ENCODE data around the gene SLC29A4.
A peak's percentile ranks its signal among the peaks of the same experiment; 100 is the strongest.
"Not testable (repeated sequence)": the region's sequence is repeated elsewhere in the genome, so short reads cannot be mapped to it uniquely, and the experiment has no call there.

The SLC29A4 gene

GRCh38 chr7:5282543-5283316 is at the start of gene SLC29A4:
Gene SLC29A4, plus strand, starts transcription at chr7:5282943. Its CDS starts 4,874 bp downstream, at chr7:5287817.
- H3K9me3 Mint-ChIP-seq, result no peaks in the 10 kb centered on the region
- peak; percentile 30 for DNase-seq
- peaks cover 20% of the 10 kb centered on the region for H3K27me3 Mint-ChIP-seq
- H3K36me3 Mint-ChIP-seq (ENCODE audit: low read depth), result no peaks in the 10 kb centered on the region
- peak; percentile 55 for ATAC-seq
- no peaks in the 10 kb centered on the region for H3K4me1 Mint-ChIP-seq
- no peak within 1 kb of the TSS for H3K4me3 Mint-ChIP-seq
- H3K27ac Mint-ChIP-seq, result no peak within 1 kb of the TSS

- H3K4me1 Mint-ChIP-seq, result peaks cover 31% of the 10 kb centered on the region
- no peak overlapping the region for H3K4me3 Mint-ChIP-seq
- DNase-seq (no peak), ATAC-seq (no peak)
- H3K9me3 Mint-ChIP-seq, result no peaks in the 10 kb centered on the region
- peaks cover 15% of the 10 kb centered on the region for H3K36me3 Mint-ChIP-seq (ENCODE audit: low read depth)
- peaks cover 15% of the 10 kb centered on the region for H3K27me3 Mint-ChIP-seq
- H3K27ac Mint-ChIP-seq, result no peak overlapping the region
Observed at GRCh38 chr7:5234852-5235831, 47.6 kb upstream of the SLC29A4 start.

GRCh38 chr7:5237286-5237685 is 45.5 kb upstream of the SLC29A4 start:
- Mint-ChIP-seq H3K4me3 (no peak overlapping the region), H3K9me3 (no peaks in the 10 kb centered on the region), H3K27ac (no peak overlapping the region), H3K4me1 (peaks cover 25% of the 10 kb centered on the region), H3K27me3 (peaks cover 32% of the 10 kb centered on the region), H3K36me3 (ENCODE audit: low read depth) (no peaks in the 10 kb centered on the region)
- DNase-seq, result no peak
- no peak for ATAC-seq

- no peak for DNase-seq
- Mint-ChIP-seq H3K27ac (no peak overlapping the region), H3K27me3 (peaks cover 32% of the 10 kb centered on the region), H3K4me1 (peaks cover 19% of the 10 kb centered on the region), H3K9me3 (no peaks in the 10 kb centered on the region), H3K36me3 (ENCODE audit: low read depth) (no peaks in the 10 kb centered on the region), H3K4me3 (no peak overlapping the region)
- ATAC-seq, result no peak
Observed at GRCh38 chr7:5238500-5238899, 44.2 kb upstream of the SLC29A4 start.

GRCh38 chr7:5243261-5243660 is 39.5 kb upstream of the SLC29A4 start:
- Mint-ChIP-seq H3K27me3 (peaks cover 21% of the 10 kb centered on the region), H3K27ac (no peak overlapping the region)
- no peak for ATAC-seq

GRCh38 chr7:5248201-5248885 is 34.4 kb upstream of the SLC29A4 start:
- Mint-ChIP-seq H3K4me1 (no peaks in the 10 kb centered on the region), H3K9me3 (no peaks in the 10 kb centered on the region), H3K27me3 (no peaks in the 10 kb centered on the region), H3K36me3 (ENCODE audit: low read depth) (no peaks in the 10 kb centered on the region), H3K4me3 (no peak overlapping the region), H3K27ac (no peak overlapping the region)
- DNase-seq (no peak), ATAC-seq (no peak)

More at GRCh38 chr7:5243261-5243660, 39.5 kb upstream of the SLC29A4 start:
- Mint-ChIP-seq H3K4me1 (peaks cover 8% of the 10 kb centered on the region), H3K4me3 (no peak overlapping the region), H3K9me3 (no peaks in the 10 kb centered on the region), H3K36me3 (ENCODE audit: low read depth) (no peaks in the 10 kb centered on the region)
- DNase-seq, result no peak

- DNase-seq; ATAC-seq; H3K4me1 Mint-ChIP-seq; H3K27ac Mint-ChIP-seq; H3K9me3 Mint-ChIP-seq; H3K27me3 Mint-ChIP-seq; H3K4me3 Mint-ChIP-seq; H3K36me3 Mint-ChIP-seq (ENCODE audit: low read depth): not testable (repeated sequence)
Observed at GRCh38 chr7:5250787-5251186, 32.0 kb upstream of the SLC29A4 start.

- H3K36me3 Mint-ChIP-seq (ENCODE audit: low read depth); H3K27me3 Mint-ChIP-seq; ATAC-seq; H3K4me3 Mint-ChIP-seq; H3K4me1 Mint-ChIP-seq; DNase-seq; H3K9me3 Mint-ChIP-seq; H3K27ac Mint-ChIP-seq: not testable (repeated sequence)
Observed at GRCh38 chr7:5253529-5253928, 29.2 kb upstream of the SLC29A4 start.

- not testable (repeated sequence) for H3K4me1 Mint-ChIP-seq; H3K27ac Mint-ChIP-seq; DNase-seq; H3K27me3 Mint-ChIP-seq; H3K36me3 Mint-ChIP-seq (ENCODE audit: low read depth); H3K9me3 Mint-ChIP-seq; ATAC-seq; H3K4me3 Mint-ChIP-seq
Observed at GRCh38 chr7:5254371-5254770, 28.4 kb upstream of the SLC29A4 start.

- Mint-ChIP-seq H3K4me1 (no peaks in the 10 kb centered on the region), H3K9me3 (no peaks in the 10 kb centered on the region), H3K4me3 (no peak overlapping the region), H3K36me3 (ENCODE audit: low read depth) (no peaks in the 10 kb centered on the region), H3K27me3 (no peaks in the 10 kb centered on the region), H3K27ac (no peak overlapping the region)
- no peak for ATAC-seq
- no peak for DNase-seq
Observed at GRCh38 chr7:5255832-5256231, 26.9 kb upstream of the SLC29A4 start.

- not testable (repeated sequence) for H3K9me3 Mint-ChIP-seq; H3K27ac Mint-ChIP-seq; DNase-seq; ATAC-seq; H3K4me3 Mint-ChIP-seq; H3K27me3 Mint-ChIP-seq; H3K4me1 Mint-ChIP-seq; H3K36me3 Mint-ChIP-seq (ENCODE audit: low read depth)
Observed at GRCh38 chr7:5260530-5261068, 22.1 kb upstream of the SLC29A4 start.

- not testable (repeated sequence) for H3K27me3 Mint-ChIP-seq; DNase-seq; H3K27ac Mint-ChIP-seq; H3K36me3 Mint-ChIP-seq (ENCODE audit: low read depth); H3K4me3 Mint-ChIP-seq; ATAC-seq; H3K4me1 Mint-ChIP-seq; H3K9me3 Mint-ChIP-seq
Observed at GRCh38 chr7:5263066-5263465, 19.7 kb upstream of the SLC29A4 start.

- Mint-ChIP-seq H3K9me3 (no peaks in the 10 kb centered on the region), H3K27me3 (no peaks in the 10 kb centered on the region), H3K36me3 (ENCODE audit: low read depth) (no peaks in the 10 kb centered on the region), H3K4me3 (no peak overlapping the region), H3K4me1 (no peaks in the 10 kb centered on the region), H3K27ac (no peak overlapping the region)
- DNase-seq (no peak), ATAC-seq (no peak)
Observed at GRCh38 chr7:5265320-5266190, 17.2 kb upstream of the SLC29A4 start.
